Subcutaneous adipose tissue (tissue), 4 donors: Measurements from ENCODE around the gene UBE2G2. TPM values are rescaled to one million over a fixed set of nuclear protein-coding genes. Genes with fewer than 3 reads are reported as not detected.

ENCODE experiments used
- total RNA-seq, 4 donors: library from RNA; depleted of rRNA; stranded (reverse); fragments of >200 nt; gene quantifications; one replicate each; pipeline ENCODE4 v1.1.0, GENCODE V29; 2016
- TF ChIP-seq, protein P1 (sequence below): fragments of 450-650 bp; IDR thresholded peaks from one replicate; pipeline ENCODE4 v1.5.1; 2016; ENCODE audit warnings: low read depth, mild to moderate bottlenecking, control low read depth, antibody characterized with exemption, moderate library complexity

The UBE2G2 gene
- total RNA-seq, 4 donors from 2014 or later = 64.4 to 144 (median 100) TPM

DNA sequence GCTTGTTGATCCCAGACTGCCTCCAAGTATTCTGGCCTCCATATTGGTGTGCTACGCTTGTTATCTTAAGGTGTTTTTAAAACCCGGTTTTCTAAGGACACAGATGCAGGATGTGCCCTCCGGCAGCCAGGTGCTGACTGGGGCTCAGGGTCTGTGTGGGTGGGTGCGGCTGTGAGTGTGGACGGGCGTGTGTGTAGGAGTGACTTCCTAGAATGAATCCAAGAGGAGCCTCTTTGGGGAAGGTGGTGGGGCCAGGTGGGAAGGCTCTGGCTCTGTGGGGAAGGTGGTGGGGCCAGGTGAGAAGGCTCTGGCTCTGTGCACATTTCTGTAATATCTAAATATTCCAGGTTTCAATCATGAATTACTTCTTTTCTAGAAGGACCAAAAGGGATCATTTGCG is 77.4 kb downstream of the UBE2G2 start:
- TF ChIP-seq, protein P1, sequence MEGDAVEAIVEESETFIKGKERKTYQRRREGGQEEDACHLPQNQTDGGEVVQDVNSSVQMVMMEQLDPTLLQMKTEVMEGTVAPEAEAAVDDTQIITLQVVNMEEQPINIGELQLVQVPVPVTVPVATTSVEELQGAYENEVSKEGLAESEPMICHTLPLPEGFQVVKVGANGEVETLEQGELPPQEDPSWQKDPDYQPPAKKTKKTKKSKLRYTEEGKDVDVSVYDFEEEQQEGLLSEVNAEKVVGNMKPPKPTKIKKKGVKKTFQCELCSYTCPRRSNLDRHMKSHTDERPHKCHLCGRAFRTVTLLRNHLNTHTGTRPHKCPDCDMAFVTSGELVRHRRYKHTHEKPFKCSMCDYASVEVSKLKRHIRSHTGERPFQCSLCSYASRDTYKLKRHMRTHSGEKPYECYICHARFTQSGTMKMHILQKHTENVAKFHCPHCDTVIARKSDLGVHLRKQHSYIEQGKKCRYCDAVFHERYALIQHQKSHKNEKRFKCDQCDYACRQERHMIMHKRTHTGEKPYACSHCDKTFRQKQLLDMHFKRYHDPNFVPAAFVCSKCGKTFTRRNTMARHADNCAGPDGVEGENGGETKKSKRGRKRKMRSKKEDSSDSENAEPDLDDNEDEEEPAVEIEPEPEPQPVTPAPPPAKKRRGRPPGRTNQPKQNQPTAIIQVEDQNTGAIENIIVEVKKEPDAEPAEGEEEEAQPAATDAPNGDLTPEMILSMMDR = no peak

DNA sequence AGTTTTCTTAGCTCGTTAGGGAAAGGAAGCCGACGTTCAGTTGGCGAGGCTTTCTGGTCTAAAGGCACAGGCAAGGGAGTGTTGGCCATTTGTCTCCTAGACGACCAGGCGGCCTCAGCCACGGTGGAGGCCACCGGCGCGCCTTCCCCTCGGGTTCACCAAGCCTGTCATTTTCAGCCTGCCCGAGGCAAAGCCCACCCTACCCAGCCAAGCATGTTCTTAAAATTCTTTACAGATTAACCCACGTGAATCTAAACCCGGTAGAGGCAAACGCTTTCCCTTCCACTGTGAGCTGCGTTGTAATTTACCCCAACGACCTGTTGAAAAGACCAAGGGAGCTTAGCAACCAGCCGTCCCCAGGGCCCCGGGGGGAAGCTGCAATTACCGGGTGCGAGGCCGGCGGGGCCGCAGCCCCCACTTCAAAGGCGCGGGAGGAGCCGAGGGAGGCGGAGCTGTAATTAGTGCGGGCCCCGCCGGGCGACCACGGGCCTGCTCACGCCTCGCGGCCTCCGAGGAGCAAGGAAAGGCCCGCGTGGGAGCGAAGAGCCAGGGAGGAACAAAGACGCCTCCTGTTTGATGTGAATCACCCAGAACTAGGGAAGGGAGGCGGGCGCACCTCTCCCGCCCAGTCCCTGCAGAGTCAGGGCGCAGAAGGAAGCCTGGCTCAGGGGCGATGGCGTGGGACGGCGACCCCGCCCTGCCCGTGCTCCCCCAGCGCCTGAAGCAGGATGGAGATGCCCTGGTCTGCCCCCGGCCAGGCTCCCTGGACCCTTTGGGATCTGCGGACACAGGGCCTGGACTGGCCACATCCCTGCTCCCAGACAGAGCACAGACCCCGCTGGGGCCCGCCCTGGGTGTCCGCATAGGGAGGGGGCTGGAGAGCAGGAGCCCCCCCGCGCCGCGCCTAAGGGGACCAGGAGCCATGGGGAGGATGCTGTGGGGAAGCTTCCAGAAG is 78.2 kb downstream of the UBE2G2 start:
- TF ChIP-seq, protein P1 = no peak

DNA sequence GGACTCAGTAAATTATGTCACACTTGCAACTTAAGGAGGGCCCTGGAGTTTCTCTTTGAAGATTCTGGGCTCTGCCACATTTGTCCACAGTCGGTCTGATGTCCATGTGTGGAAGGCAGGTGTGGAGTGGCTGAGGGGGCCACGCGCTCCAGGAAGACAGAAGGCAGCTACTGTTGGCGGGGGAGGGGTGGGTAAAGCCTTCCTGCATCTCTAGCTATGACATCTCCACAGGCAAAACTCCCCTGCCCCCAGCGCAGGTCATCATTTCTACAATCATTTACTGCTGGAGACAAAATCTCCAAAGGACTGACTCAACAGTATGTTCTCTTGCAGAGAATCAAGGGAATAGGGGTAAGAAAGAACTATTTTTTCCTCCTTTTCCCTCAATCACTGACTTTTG is 78.9 kb downstream of the UBE2G2 start:
- TF ChIP-seq, protein P1 = no peak

DNA sequence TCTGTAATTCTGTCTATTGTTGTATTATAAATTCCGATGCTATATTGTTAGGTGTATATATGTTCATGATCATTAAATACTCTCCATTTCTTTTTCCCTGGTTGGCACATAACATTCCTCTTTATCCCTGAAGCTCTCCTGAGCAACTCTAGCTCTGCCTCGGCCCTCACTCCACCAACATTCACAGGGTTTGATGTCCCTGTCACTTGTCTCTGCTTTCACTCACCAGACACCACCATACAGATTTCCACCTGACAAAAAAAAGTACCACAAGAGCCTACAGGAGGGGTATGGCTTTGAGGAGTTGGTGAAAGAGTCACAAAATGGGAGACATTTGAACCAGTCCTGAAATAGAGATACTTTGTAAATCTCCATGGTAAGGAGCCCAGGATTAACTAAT is 81.5 kb downstream of the UBE2G2 start:
- TF ChIP-seq, protein P1 = no peak

Other genes starting within 250 kb of the UBE2G2 start
- not detected for gene KRTAP10-3, start 243.0 kb downstream of the UBE2G2 start, total RNA-seq
- not detected for gene KRTAP10-4, start 228.1 kb downstream of the UBE2G2 start, total RNA-seq
- not detected for gene KRTAP10-5, start 221.2 kb downstream of the UBE2G2 start, total RNA-seq
- gene KRTAP10-6, start 209.3 kb downstream of the UBE2G2 start, total RNA-seq = not detected
- not detected for gene KRTAP10-7, start 201.2 kb downstream of the UBE2G2 start, total RNA-seq
- not detected for gene KRTAP10-8, start 189.7 kb downstream of the UBE2G2 start, total RNA-seq
- gene KRTAP10-9, start 174.7 kb downstream of the UBE2G2 start, total RNA-seq = not detected
- not detected for gene KRTAP10-10, start 164.5 kb downstream of the UBE2G2 start, total RNA-seq
- not detected for gene KRTAP10-11, start 155.4 kb downstream of the UBE2G2 start, total RNA-seq
- gene KRTAP12-4, start 147.2 kb downstream of the UBE2G2 start, total RNA-seq = not detected
- gene KRTAP12-3, start 143.9 kb downstream of the UBE2G2 start, total RNA-seq = not detected
- not detected for gene KRTAP12-2, start 134.9 kb downstream of the UBE2G2 start, total RNA-seq
- not detected for gene KRTAP12-1, start 119.7 kb downstream of the UBE2G2 start, total RNA-seq
- gene KRTAP10-12, start 104.6 kb downstream of the UBE2G2 start, total RNA-seq = not detected
- not detected for gene TSPEAR, start 90.2 kb downstream of the UBE2G2 start, total RNA-seq
- 10 to 100 TPM; 41.3 to 77.0 (median 59.4) TPM for gene SUMO3, start 16.2 kb upstream of the UBE2G2 start, total RNA-seq
- 100 to 1,000 TPM; 131 to 244 (median 148) TPM for gene PTTG1IP, start 71.9 kb upstream of the UBE2G2 start, total RNA-seq
- 1,000 to 10,000 TPM in 1 of 4 donors, 100 to 1,000 TPM in 1, 10 to 100 TPM in 2; 55.8 to 1,044 (median 162) TPM for gene ITGB2, start 119.1 kb upstream of the UBE2G2 start, total RNA-seq
- gene SLX9, start 138.2 kb upstream of the UBE2G2 start, total RNA-seq = 10 to 100 TPM in 2 of 4 donors, 1 to 10 TPM in 2; 7.5 to 16.4 (median 10.5) TPM